ENCODE data around the gene TIFAB.

GRCh38 chr5:135471726-135472125, 19.6 kb upstream of the TIFAB start:
- TF ChIP-seq POLR2A (IDR thresholded peaks at IDR 0.05) (no peak), CTCF (IDR thresholded peaks at IDR 0.05) (no peak)
